Colonic mucosa (tissue), 4 donors: ENCODE results near the gene IL20. TPM values are rescaled to one million over a fixed set of nuclear protein-coding genes. Genes with fewer than 3 reads are reported as not detected.

Experiments
- DNase-seq: peaks from one replicate; pipeline ENCODE4 v3.0.0-alpha.2; 2020
- H3K27ac ChIP-seq: fragments of 200-600 bp; one replicate; pipeline ENCODE4 v1.8.0; 2021
- H3K27me3 ChIP-seq: fragments of 200-600 bp; one replicate; pipeline ENCODE4 v1.8.0; 2021
- H3K36me3 ChIP-seq: fragments of 200-600 bp; one replicate; pipeline ENCODE4 v1.8.0; 2021
- H3K4me1 ChIP-seq: fragments of 200-600 bp; one replicate; pipeline ENCODE4 v1.8.0; 2021; ENCODE audit warnings: mild to moderate bottlenecking
- H3K4me3 ChIP-seq: fragments of 200-600 bp; one replicate; pipeline ENCODE4 v1.8.0; 2021
- H3K9ac ChIP-seq, 2 donors: one replicate each; pipeline ENCODE4 v1.7.0; 2013; ENCODE audit warnings: control low read depth in 2 of 2, low read depth in 2 of 2, low read length in 2 of 2
- H3K9me3 ChIP-seq: fragments of 200-600 bp; one replicate; pipeline ENCODE4 v1.8.0; 2021
- intact Hi-C: fragments of 100-400 bp; cut with DNase I; formaldehyde crosslinking; loops from one replicate; pipeline ENCODE4 v1.14.1; 2022
- total RNA-seq, 2 donors: library from RNA; stranded (reverse); fragmentation: NEBNext Ultra II Directional in 1 of 2; extraction: Animal tissue kit (Norgen Biotek cat#: 25700) in 1 of 2; gene quantifications; one replicate each; pipeline ENCODE4 v1.2.1, GENCODE V29; 2021
- TF ChIP-seq, protein P1 (sequence below): fragments of 200-600 bp; IDR thresholded peaks from one replicate; pipeline ENCODE4 v1.8.0; 2022; ENCODE audit warnings: antibody characterized with exemption, mild to moderate bottlenecking
- donor health status: healthy.
- donor health status: DM: no; HTN: no; CAD: no.
- donor health status: DM: no; HTN: no; CAD: no.

The IL20 gene
- total RNA-seq, 2 donors from 2014 or later = not detected

DNA sequence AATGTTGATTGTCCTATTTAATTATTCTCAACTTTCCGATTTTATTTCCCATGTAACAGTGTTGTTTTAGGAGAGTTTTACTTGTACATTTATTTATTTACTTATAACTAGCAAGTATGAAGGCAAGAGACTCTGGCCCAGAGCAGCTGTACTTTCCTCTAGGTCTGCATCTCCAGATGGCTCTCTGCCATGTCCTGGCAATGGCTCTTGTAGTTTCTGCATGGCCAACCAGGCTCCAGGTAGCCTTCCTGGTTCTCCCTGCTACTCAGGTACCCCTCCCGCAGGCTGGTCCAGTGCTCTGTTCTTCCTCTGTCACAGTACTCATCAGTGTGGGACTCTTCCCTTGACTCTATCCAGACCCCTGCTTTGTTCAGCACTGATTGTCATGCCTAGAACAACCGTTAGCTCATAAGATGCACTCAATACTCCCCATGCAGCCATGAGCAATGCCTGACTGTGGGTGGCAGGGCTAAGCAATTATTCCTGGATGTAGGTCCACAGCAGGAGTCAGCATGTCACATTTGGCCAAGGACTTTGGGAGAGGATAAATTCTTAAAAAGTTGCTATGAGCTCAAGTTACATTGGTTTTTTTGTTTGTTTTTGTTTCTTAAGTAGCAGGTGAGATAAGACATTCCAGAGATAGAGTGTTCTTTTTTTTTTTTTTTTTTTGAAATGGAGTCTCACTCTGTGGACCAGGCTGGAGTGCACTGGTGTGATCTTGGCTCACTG, 10.9 kb upstream of the IL20 start:
- no peak overlapping the region for H3K27ac ChIP-seq
- H3K9ac ChIP-seq = no peak overlapping the region
- no peaks in the 10 kb centered on the region for H3K27me3 ChIP-seq
- H3K36me3 ChIP-seq = no peaks in the 10 kb centered on the region
- no peaks in the 10 kb centered on the region for H3K9me3 ChIP-seq
- TF ChIP-seq, protein P1, sequence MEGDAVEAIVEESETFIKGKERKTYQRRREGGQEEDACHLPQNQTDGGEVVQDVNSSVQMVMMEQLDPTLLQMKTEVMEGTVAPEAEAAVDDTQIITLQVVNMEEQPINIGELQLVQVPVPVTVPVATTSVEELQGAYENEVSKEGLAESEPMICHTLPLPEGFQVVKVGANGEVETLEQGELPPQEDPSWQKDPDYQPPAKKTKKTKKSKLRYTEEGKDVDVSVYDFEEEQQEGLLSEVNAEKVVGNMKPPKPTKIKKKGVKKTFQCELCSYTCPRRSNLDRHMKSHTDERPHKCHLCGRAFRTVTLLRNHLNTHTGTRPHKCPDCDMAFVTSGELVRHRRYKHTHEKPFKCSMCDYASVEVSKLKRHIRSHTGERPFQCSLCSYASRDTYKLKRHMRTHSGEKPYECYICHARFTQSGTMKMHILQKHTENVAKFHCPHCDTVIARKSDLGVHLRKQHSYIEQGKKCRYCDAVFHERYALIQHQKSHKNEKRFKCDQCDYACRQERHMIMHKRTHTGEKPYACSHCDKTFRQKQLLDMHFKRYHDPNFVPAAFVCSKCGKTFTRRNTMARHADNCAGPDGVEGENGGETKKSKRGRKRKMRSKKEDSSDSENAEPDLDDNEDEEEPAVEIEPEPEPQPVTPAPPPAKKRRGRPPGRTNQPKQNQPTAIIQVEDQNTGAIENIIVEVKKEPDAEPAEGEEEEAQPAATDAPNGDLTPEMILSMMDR = no peak
- no peaks in the 10 kb centered on the region for H3K4me1 ChIP-seq
- no peak overlapping the region for H3K4me3 ChIP-seq
- no peak for DNase-seq
- intact Hi-C loops = no loop called here

DNA sequence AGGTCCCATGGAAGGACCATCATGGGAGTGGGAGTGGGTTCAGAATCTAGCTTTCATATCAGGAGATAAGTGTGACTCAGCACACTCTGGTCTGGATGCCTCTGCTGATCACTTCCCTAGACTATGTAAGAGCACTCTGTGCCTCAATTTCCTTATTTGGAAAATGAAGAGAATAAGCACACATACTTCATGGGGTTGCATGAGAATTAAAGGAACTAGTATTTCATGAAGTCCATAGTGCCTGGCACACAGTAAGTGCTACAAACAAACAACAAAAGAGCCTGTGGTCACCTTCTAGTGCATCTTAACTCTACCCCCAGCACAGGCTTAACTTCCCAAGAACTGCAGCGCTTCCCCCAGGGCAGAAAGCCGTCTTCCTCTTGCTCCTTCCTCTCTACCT, 9.6 kb upstream of the IL20 start:
- TF ChIP-seq, protein P1 = no peak
- no peak for DNase-seq
- Histone ChIP-seq H3K9ac (no peak overlapping the region), H3K9me3 (no peaks in the 10 kb centered on the region), H3K4me3 (no peak overlapping the region), H3K27me3 (no peaks in the 10 kb centered on the region), H3K27ac (no peak overlapping the region), H3K36me3 (no peaks in the 10 kb centered on the region), H3K4me1 (no peaks in the 10 kb centered on the region)
- intact Hi-C loops = no loop called here

DNA sequence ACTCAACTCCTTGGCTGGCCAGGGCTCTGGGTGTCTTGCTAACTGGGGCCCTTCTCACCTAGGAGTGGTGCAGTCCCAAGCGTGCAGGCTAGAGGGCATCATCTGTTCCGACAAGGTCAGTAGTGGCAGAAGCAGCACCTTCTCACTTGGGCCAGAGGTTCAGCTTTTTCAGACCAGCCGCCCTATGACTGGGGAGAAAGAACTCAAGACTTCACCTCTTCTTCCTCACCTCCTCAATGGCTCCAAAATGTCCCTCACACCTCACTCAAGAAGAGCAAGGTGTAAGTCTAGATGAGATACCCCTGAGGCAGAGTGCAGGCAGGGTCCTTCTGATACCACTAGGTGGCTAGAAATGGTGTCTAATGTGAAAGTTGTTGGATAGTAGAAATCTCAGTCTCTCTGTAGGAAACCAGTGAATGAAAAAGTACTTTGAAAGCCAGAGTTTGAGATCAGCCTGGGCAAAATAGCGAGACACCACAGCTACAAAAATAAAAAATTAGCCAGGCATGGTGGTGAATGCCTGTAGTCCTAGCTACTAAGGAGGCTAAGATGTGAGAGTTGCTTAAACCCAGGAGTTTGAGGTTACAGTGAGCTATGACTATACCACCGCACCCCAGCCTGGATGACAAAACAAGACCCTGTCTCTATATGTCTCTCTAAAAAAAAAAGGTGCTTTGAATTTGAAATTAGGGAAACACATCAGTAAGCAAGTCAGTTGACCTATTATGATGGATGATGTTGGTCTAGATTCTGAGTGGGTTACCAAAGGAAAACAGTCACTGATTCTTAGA, 8.6 kb upstream of the IL20 start:
- no peaks in the 10 kb centered on the region for H3K36me3 ChIP-seq
- H3K4me1 ChIP-seq = no peaks in the 10 kb centered on the region
- H3K9me3 ChIP-seq = no peaks in the 10 kb centered on the region
- no peaks in the 10 kb centered on the region for H3K27me3 ChIP-seq
- TF ChIP-seq, protein P1 = no peak
- H3K4me3 ChIP-seq = no peak overlapping the region
- DNase-seq = no peak
- intact Hi-C loops = no loop called here
- no peak overlapping the region for H3K9ac ChIP-seq
- H3K27ac ChIP-seq = no peak overlapping the region

DNA sequence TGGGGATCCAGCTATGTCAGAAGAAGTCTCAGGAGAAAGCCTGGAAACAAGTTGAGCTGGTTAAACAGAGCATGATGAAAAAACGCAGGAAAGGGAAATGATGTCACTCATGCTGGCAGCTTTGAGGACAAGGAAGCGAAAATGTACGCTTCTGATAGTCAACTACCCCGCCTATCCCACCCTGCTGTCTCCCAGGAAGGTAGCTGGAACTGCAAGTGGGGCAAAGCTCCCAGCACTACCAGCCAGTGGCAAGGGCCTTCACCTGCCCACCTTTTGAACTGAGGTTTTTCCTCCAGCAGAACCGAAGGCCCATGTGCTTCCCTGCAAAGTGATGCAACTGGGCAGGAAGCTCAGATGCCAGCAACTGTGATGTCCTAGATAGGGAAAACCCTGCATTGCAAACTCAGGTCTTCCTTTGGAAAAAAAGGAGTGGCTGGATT, 6.3 kb upstream of the IL20 start:
- no peaks in the 10 kb centered on the region for H3K36me3 ChIP-seq
- no peak overlapping the region for H3K27ac ChIP-seq
- DNase-seq = no peak
- H3K9me3 ChIP-seq = no peaks in the 10 kb centered on the region
- no peak overlapping the region for H3K9ac ChIP-seq
- H3K4me3 ChIP-seq = no peak overlapping the region
- intact Hi-C loops = no loop called here
- no peaks in the 10 kb centered on the region for H3K4me1 ChIP-seq
- no peaks in the 10 kb centered on the region for H3K27me3 ChIP-seq
- TF ChIP-seq, protein P1 = no peak

DNA sequence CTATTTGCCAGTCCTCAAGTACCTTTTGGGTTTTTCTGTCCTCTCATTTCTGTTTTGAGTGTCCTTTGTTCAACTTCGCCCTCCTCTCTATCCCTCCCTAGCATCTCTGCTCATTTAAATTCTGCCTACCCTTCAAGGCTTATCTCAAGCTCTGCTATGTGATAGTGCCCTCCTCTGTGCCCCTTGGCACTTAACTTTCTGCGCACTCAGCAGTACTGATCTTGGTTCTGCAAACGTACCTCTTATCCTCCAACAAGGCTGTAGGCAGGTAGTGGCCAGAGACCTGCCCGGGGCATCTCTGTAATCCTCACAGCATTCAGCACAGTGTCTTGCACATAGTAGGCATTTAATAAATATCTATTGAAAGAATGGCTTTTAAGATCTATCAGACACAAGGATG, 5.3 kb upstream of the IL20 start:
- TF ChIP-seq, protein P1 = no peak
- H3K27me3 ChIP-seq = no peaks in the 10 kb centered on the region
- no peak overlapping the region for H3K27ac ChIP-seq
- H3K4me1 ChIP-seq = no peaks in the 10 kb centered on the region
- no peaks in the 10 kb centered on the region for H3K9me3 ChIP-seq
- no peak overlapping the region for H3K4me3 ChIP-seq
- H3K9ac ChIP-seq = no peak overlapping the region
- DNase-seq = no peak
- intact Hi-C loops = loop anchor here (5.0 kb wide), 2 partner anchors 47 to 132 kb away; no protein-coding TSS in a partner anchor
- H3K36me3 ChIP-seq = no peaks in the 10 kb centered on the region
